Right lobe of liver (tissue), 6 donors: ENCODE data around the gene STK32A. TPM values are rescaled to one million over a fixed set of nuclear protein-coding genes. Genes with fewer than 3 reads are reported as not detected.
"Not testable (repeated sequence)": the region's sequence is repeated elsewhere in the genome, so short reads cannot be mapped to it uniquely, and the experiment has no call there.

Experiments
- ATAC-seq, 4 donors: fragments of 200-7000 bp; cut with Tn5 transposase; one replicate each; pipeline ENCODE4 v1.9.1; 2020; ENCODE audit warnings: mild to moderate bottlenecking in 4 of 4, moderate library complexity in 4 of 4
- DNase-seq, 3 donors: peaks; one replicate each; pipeline ENCODE4 v3.0.0-alpha.2; 2020
- H3K27ac ChIP-seq, 3 donors: fragments of 200-600 bp; one replicate each; pipeline ENCODE4 v1.8.0; 2022
- H3K27me3 ChIP-seq, 2 donors: fragments of 200-600 bp; one replicate each; pipeline ENCODE4 v1.8.0; 2022
- H3K36me3 ChIP-seq, 4 donors: fragments of 200-600 bp; sonication (generic) in 1 of 4; one replicate each; pipeline versions ENCODE4 v1.5.1 to v1.8.0; 2017 to 2022; ENCODE audit warnings: control low read depth in 1 of 4
- H3K4me1 ChIP-seq, 4 donors: fragments of 200-600 bp; sonication (generic) in 1 of 4; one replicate each; pipeline versions ENCODE4 v1.5.1 to v1.8.0; 2017 to 2022; ENCODE audit warnings: control low read depth in 1 of 4
- H3K4me3 ChIP-seq, 3 donors: fragments of 200-600 bp; one replicate each; pipeline ENCODE4 v1.8.0; 2022
- H3K9me3 ChIP-seq, 4 donors: fragments of 200-600 bp; sonication (generic) in 1 of 4; one replicate each; pipeline versions ENCODE4 v1.5.1 to v1.8.0; 2017 to 2022; ENCODE audit warnings: control low read depth in 1 of 4
- POLR2A ChIP-seq: fragments of 450-650 bp; IDR thresholded peaks from one replicate; pipeline ENCODE4 v1.6.1; 2017; ENCODE audit warnings: antibody characterized with exemption, mild to moderate bottlenecking
- WGBS: methylation state at CpG from one replicate; pipeline ENCODE4 v1.1.6; 2018; ENCODE audit warnings: low coverage, low lambda C conversion rate; ENCODE audit not compliant: insufficient coverage; ENCODE audit errors: missing lambda C conversion rate; 5-methylcytosine and 5-hydroxymethylcytosine counted together
- intact Hi-C, 2 donors: fragments of 100-400 bp; cut with DNase I; formaldehyde crosslinking; loops; one replicate each; pipeline versions ENCODE4 v1.11.2 to v1.14.1; 2022
- total RNA-seq, 6 experiments: library from RNA; depleted of rRNA in 2 of 6; stranded (reverse); fragments of >200 nt in 2 of 6; fragmentation: NEBNext Ultra II Directional in 3 of 6; extraction: Animal tissue kit (Norgen Biotek cat#: 25700) in 3 of 6; gene quantifications; one replicate each; pipeline versions ENCODE4 v1.1.0 to v1.2.4, GENCODE V29; 2016 to 2023
- TF ChIP-seq, protein P1 (sequence below), 4 donors: fragments of 200-600 bp in 3 of 4; fragments of 450-650 bp in 1 of 4; IDR thresholded peaks; one replicate each; pipeline versions ENCODE4 v1.5.1 to v1.8.0; 2016 to 2022; ENCODE audit warnings: antibody characterized with exemption in 4 of 4, mild to moderate bottlenecking in 2 of 4
- donor health status: DM: no; HTN: yes; CAD: no.
- donor health status: DM: no; HTN: no; CAD: no.
- donor health status: DM: no; HTN: no; CAD: no.
- donor health status: DM: no; HTN: yes; CAD: no.
- donor health status: DM: no; HTN: yes; CAD: no.

Gene STK32A
- total RNA-seq, 6 experiments from 2014 or later = 0.05 to 0.42 (median 0.15) TPM; not detected in 3

DNA sequence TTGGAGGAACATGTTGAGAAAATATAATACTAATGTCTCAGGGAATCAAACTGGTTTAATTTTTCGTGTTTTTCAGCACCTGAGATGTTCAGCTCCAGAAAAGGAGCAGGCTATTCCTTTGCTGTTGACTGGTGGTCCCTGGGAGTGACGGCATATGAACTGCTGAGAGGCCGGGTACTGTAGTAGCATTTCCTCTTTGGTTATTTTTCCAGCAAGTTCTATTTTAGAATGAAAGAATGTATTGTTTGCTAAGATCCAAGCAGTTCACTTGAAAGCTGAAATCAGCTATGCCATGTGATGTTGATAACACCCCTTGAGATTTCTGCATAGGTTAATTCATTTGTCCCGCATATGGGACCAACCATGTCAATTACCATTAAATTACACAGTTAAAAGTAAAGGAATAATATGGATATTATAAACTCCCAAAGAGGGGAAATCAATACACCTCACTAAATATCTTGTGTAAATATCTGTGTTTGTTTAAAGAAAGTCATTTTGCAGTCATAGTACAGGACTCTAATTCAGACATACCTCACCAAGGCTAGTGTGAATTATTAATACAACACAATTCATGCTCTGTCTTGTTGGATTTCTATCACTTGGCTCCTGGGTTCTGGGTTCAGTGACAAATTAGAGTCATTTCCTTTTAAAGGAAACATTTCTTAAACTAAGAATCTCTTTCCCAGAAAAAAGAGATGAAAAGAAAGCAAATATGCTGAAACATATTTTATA, 126.8 kb downstream of the STK32A start:
- 67% methylated on average over 4 of the region's 4 CpGs for WGBS
- no peak for TF ChIP-seq POLR2A
- TF ChIP-seq, protein P1, sequence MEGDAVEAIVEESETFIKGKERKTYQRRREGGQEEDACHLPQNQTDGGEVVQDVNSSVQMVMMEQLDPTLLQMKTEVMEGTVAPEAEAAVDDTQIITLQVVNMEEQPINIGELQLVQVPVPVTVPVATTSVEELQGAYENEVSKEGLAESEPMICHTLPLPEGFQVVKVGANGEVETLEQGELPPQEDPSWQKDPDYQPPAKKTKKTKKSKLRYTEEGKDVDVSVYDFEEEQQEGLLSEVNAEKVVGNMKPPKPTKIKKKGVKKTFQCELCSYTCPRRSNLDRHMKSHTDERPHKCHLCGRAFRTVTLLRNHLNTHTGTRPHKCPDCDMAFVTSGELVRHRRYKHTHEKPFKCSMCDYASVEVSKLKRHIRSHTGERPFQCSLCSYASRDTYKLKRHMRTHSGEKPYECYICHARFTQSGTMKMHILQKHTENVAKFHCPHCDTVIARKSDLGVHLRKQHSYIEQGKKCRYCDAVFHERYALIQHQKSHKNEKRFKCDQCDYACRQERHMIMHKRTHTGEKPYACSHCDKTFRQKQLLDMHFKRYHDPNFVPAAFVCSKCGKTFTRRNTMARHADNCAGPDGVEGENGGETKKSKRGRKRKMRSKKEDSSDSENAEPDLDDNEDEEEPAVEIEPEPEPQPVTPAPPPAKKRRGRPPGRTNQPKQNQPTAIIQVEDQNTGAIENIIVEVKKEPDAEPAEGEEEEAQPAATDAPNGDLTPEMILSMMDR (IDR thresholded peaks at IDR 0.05) = no peak
- no peaks in the 10 kb centered on the region for H3K27me3 ChIP-seq
- H3K36me3 ChIP-seq = no peaks in the 10 kb centered on the region
- H3K4me3 ChIP-seq = no peak overlapping the region
- ATAC-seq (no peak), DNase-seq (no peak)
- no peaks in the 10 kb centered on the region for H3K9me3 ChIP-seq
- no peaks in the 10 kb centered on the region for H3K4me1 ChIP-seq
- intact Hi-C loops = no loop called here
- H3K27ac ChIP-seq = no peak overlapping the region

GRCh38 chr5:147367381-147367780, 132.6 kb downstream of the STK32A start:
- H3K9me3 ChIP-seq, H3K36me3 ChIP-seq, H3K4me1 ChIP-seq, H3K27ac ChIP-seq, ATAC-seq, H3K4me3 ChIP-seq, intact Hi-C loops, DNase-seq, H3K27me3 ChIP-seq: not testable (repeated sequence)
- WGBS = 61% methylated on average over 6 of the region's 6 CpGs

- Histone ChIP-seq H3K27ac (no peak overlapping the region), H3K9me3 (no peaks in the 10 kb centered on the region), H3K4me3 (no peak overlapping the region), H3K36me3 (no peaks in the 10 kb centered on the region), H3K27me3 (no peaks in the 10 kb centered on the region), H3K4me1 (no peaks in the 10 kb centered on the region)
- intact Hi-C loops = no loop called here
- DNase-seq (no peak), ATAC-seq (no peak)
- WGBS = 26% methylated on average over 2 of the region's 2 CpGs
- TF ChIP-seq POLR2A = no peak
- TF ChIP-seq, protein P1 (IDR thresholded peaks at IDR 0.05) = peak; percentile 13 to 34 (median 26)
Measured at GRCh38 chr5:147369742-147370374, 135.0 kb downstream of the STK32A start.

DNA sequence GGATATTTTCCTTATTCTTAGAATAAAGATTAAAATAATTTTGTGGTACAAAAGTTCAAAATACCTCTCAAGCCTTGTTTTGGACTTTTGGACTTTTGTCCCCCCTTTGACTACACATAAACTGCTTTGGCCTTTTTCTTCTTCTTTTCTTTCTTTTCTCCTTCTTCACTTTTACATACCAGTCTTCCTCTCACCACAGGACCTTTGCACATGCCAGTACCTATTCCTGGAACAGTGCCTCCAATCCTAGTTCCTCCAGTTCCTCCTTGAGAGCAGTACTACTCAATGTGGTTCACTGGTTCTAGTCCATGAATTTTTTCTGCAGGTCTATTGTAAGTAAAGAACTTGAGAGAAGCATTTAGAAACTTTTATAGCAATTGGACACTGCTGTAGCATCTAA, 136.5 kb downstream of the STK32A start:
- no peak overlapping the region for H3K4me3 ChIP-seq
- intact Hi-C loops = no loop called here
- ATAC-seq (no peak), DNase-seq (no peak)
- no peaks in the 10 kb centered on the region for H3K36me3 ChIP-seq
- no peak overlapping the region for H3K27ac ChIP-seq
- H3K4me1 ChIP-seq = no peaks in the 10 kb centered on the region
- H3K9me3 ChIP-seq = no peaks in the 10 kb centered on the region
- H3K27me3 ChIP-seq = no peaks in the 10 kb centered on the region
- TF ChIP-seq, protein P1 (IDR thresholded peaks at IDR 0.05) = no peak
- TF ChIP-seq POLR2A = no peak

- H3K27me3 ChIP-seq = no peaks in the 10 kb centered on the region
- no peaks in the 10 kb centered on the region for H3K36me3 ChIP-seq
- intact Hi-C loops = no loop called here
- 81% methylated on average over 1 of the region's 1 CpG for WGBS
- no peak for TF ChIP-seq POLR2A
- TF ChIP-seq, protein P1 (IDR thresholded peaks at IDR 0.05) = no peak
- H3K27ac ChIP-seq = no peak overlapping the region
- H3K4me3 ChIP-seq = no peak overlapping the region
- H3K4me1 ChIP-seq = no peaks in the 10 kb centered on the region
- ATAC-seq = no peak
- DNase-seq = no peak
- no peaks in the 10 kb centered on the region for H3K9me3 ChIP-seq
Measured at GRCh38 chr5:147372191-147372590, 137.4 kb downstream of the STK32A start.
